GM23248 (cell line): ENCODE results near the gene ABHD2.

ENCODE experiments used
- EZH2 ChIP-seq: fragments of 200-600 bp; sonication (generic); IDR thresholded peaks from 2 replicates; pipeline ENCODE4 v1.6.1; 2018; ENCODE audit warnings: antibody characterized with exemption, mild to moderate bottlenecking; ENCODE audit not compliant: insufficient read depth, poor library complexity, severe bottlenecking
- EZH2phosphoT487 ChIP-seq: fragments of 200-600 bp; sonication (generic); IDR thresholded peaks from 2 replicates; pipeline ENCODE4 v1.6.1; 2018; ENCODE audit warnings: antibody characterized with exemption, moderate library complexity, mild to moderate bottlenecking, low read depth; ENCODE audit not compliant: insufficient read depth

DNA sequence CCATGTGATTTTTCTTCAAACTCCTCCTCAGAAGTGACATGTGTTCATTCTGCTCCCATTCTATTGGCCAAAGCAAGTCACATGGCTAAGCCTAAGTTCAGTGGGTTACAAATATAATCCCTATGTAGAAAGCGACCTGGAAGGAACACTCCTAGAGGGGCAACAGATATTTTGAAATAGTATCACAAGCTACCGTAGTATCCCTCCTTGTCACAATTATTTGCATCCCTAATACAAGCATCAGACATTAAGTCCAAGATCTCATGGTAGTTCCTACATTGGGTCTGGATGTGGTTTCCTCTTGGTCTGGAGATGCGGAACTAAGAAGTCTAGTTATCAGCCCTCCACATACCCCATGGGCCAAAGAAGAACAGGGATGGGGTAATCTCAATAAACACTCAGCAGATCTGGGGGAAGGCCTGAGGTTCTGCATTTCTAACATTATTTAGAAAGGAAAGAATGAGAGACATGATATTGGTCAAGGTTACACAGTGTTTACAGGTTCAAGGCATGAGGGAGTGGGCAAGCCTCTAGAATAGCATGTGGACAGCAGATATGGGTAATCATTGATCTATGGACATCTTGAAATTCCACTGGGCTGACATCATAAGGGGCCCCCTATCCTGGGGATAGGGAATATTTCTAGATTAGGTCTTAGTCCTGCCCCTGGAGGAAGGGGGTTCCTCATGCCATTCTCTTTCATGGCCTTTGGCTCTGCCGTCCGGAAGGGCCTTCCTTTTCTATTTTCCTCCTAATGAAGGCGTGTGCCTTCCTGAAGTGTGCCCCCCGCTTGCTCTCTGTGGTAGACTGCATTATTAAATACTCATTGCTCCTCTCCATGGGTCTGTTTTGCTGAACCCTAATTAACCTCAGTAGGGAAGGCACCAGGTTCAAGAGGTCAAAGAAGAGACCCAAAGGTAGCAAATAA lies 17.8 kb upstream of the ABHD2 start:
- TF ChIP-seq EZH2 = no peak
- no peak for TF ChIP-seq EZH2phosphoT487
